Measurements from ENCODE around the gene FKBP6.
"Not testable (repeated sequence)": the region's sequence is repeated elsewhere in the genome, so short reads cannot be mapped to it uniquely, and the experiment has no call there.

DNA sequence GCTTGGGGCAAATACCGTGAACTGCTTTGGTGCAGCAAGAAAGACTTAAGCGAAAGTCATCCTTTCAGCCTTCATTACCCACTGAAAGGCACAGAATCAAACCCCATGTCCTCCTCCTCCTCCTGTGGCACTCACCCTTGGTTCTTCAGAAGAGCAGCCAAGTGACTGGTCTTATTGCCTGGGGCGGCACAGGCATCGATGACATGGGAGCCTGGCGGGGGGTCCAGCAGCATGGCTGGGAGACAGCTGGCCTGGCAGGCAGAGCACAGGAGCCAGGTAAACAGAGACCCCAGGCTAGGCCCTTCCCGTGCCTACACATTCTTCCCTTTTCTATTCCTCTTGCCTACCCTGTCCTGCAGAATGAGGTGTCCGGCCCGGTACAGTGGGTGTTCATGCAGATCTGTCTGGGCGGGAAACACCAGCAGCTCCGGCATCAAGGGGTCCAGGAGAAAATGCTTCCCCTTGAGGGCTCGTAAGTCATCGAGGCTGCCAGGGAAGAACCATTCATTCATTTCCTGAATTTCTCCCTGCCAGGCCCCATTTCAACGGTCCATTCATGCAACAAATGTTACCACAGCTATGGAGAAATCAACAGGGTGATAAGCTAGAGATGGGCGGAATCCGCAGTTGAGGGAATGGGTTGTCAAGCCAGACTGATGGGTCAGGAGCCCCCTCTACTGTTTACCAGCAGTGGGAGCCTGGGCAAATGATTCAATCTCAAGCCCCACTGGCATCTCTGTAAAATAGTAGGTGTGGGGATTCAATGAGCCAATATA, 23.2 kb upstream of the FKBP6 start:
- TF ChIP-seq ZNF274 (IDR thresholded peaks at IDR 0.05; ENCODE audit: low read depth, low read length); YY1 (IDR thresholded peaks at IDR 0.05; ENCODE audit: insufficient read depth, insufficient read length); SUZ12 (IDR thresholded peaks at IDR 0.05; ENCODE audit: extremely low read depth, insufficient read depth, insufficient read length): not testable (repeated sequence)
